Measurements from ENCODE around the gene SMIM28.
"Not testable (repeated sequence)": the region's sequence is repeated elsewhere in the genome, so short reads cannot be mapped to it uniquely, and the experiment has no call there.

Gene SMIM28

DNA sequence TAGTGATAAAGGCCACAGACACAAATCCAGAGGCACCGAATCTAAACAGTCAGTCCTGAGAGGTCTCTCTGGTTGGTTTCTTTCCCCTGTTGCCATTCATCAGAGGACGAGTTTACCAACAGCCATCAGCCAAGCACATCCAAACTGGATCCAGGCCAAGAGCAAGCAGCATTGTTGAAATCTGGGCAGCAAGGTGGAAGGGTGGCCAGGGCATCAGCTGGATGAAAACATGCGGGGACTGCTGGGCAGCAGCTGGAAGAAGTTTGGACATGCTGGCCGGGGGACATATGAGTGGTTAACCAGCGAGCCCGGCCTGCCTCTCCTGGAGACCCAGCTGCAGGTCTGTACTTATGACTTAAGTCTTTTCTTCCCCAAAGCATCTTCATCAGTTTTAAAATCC, at the start of gene SMIM28:
TSS of gene SMIM28 (plus strand) at position 62 of the 400 bp plus-strand sequence. CDS start at position 230, 168 bp downstream.
- DNase-seq, result no peak

DNA sequence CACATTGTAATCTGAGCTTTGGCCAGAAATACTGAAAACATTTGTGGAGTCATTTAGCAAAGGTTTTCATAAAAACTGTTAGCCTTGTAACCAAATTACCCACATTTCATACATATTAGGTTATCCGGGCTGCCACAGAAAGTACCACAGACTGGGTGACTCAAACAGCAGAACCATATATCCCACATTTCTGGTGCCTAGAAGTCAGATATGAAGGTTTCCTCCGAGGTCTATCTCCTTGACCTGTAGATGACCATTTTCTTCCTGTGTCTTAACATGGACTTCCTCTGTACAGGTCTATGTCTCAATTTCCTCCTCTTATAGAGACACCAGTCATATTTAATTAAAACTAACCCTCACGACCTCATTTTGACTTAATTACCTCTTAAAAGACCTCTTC, 49.5 kb upstream of the SMIM28 start:
- DNase-seq, result no peak

DNA sequence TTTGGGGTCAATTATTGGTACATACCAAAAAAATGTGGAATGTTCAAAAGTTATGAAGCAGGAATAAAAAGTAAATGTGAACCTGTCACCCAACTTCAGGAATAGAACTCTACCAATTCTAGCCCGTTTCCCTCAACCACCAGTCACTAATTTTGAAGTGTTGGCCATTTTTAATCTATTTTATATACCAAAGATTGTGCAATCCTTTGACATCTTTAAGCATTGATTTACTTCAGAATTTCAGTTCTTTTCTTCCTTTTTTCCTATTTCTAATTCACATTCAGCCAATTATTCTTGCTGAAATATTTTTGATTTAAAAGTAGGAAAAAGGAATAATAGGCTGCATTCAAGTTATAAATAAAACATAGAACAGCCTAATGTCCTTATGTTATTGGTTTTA, 46.9 kb upstream of the SMIM28 start:
- DNase-seq, result no peak

DNA sequence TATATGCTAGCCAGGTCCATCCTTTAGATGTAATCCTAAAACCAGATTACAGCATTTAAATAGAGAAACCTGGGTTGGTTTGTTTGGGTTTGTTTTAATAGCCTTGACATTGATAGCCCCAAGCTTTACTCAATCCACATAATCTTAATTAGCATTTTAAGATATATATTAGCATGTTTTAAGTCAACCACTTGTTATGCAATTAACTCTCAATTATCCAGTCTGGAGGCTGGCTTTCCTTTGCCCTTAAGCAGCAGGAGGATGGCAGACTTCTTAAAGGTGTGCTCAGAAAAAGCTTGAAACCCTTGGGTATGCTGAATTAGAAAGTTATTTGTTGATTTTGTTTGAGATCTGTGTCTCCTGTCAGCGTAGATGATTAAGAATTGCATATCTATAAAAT, 46.3 kb upstream of the SMIM28 start:
- DNase-seq, result peak; percentile 11

DNA sequence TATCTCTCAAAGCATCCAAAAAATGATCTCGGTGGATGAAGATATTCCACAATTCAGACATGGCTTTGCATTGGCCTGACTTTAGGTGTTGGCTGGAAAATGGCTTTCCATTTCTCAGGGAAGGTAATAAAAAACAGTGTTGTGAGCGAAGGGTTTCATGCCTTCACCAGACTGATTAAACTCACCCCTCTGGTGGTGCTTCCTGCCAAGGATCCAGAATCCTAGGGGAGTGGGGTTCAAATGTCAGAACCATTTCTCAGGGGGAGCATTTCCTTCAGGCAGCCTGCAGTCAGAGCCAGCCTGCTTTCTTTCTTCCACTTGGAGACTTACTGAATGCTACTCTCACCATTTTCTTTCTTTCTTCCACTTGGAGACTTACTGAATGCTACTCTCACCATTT, 45.7 kb upstream of the SMIM28 start:
- DNase-seq, result no peak

DNA sequence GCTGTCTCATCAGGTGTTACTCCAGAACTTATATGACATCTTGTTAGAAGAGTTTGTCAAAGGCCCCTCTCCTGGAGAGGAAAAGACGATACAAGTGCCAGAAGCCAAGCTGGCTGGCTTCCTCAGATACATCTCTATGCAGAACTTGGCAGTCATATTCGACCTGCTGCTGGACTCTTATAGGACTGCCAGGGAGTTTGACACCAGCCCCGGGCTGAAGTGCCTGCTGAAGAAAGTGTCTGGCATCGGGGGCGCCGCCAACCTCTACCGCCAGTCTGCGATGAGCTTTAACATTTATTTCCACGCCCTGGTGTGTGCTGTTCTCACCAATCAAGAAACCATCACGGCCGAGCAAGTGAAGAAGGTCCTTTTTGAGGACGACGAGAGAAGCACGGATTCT, 43.7 kb upstream of the SMIM28 start:
- DNase-seq, result no peak

DNA sequence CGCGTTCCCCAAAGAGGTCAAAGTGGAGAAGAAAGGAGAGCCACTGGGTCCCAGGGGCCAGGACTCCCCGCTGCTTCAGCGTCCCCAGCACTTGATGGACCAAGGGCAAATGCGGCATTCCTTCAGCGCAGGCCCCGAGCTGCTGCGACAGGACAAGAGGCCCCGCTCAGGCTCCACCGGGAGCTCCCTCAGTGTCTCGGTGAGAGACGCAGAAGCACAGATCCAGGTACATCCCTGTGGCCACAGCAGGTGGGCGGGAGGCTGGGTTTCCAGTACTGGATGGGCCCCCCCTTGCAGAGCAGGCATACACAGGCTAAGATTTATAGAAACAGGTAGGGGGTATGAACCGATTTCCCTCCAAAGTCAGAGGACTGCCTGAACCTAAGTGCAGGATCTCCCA, 42.7 kb upstream of the SMIM28 start:
- DNase-seq, result no peak

DNA sequence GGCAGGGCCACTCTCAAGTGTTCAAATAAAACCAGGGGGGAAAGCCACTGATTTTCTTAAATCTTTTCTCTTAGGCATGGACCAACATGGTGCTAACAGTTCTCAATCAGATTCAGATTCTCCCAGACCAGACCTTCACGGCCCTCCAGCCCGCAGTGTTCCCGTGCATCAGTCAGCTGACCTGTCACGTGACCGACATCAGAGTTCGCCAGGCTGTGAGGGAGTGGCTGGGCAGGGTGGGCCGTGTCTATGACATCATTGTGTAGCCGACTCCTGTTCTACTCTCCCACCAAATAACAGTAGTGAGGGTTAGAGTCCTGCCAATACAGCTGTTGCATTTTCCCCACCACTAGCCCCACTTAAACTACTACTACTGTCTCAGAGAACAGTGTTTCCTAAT, 41.5 kb upstream of the SMIM28 start:
- DNase-seq, result peak; percentile 12

DNA sequence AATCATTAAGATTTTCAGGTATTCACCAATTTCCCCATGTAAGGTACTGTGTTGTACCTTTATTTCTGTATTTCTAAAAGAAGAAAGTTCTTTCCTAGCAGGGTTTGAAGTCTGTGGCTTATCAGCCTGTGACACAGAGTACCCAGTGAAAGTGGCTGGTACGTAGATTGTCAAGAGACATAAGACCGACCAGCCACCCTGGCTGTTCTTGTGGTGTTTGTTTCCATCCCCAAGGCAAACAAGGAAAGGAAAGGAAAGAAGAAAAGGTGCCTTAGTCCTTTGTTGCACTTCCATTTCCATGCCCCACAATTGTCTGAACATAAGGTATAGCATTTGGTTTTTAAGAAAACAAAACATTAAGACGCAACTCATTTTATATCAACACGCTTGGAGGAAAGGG, 40.6 kb upstream of the SMIM28 start:
- DNase-seq, result no peak

DNA sequence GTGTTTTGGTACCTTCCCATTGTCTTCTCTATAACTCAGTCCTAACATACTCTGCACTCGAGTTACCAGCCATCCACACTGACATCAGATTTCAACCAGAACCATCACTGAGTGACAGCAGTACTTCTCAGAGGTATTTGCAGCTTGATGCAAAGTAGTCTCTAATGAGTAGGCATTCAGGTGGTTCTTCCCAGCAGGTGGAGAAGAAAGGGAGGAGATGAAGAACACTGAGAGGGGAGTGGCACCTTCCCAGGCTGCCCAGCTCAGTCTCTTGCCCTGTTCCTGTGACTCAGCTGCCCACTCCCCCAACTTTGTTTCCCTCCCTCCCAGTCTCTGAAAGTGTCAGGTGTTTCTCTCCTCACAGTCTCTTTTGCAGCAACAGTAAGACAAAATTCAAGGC, 38.7 kb upstream of the SMIM28 start:
- DNase-seq, result no peak

DNA sequence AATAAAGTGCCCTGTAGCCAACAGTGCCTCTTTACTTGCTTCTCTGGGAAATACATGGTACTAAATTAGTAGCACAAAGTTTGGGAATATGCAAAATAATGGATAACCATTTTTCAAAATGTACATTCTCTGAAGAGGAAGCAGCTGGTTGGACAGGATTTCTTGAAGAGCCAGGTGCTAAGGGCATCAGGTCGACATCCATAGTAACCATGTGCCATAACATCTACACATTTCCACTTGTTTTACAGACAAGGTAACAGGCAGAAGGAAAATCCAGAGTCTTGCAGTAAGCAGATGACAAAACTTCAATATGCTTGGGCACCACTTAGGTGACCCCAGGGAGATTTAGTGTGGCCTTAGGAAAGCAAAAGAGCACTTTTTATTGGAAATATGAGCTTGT, 36.5 kb upstream of the SMIM28 start:
- no peak for DNase-seq

DNA sequence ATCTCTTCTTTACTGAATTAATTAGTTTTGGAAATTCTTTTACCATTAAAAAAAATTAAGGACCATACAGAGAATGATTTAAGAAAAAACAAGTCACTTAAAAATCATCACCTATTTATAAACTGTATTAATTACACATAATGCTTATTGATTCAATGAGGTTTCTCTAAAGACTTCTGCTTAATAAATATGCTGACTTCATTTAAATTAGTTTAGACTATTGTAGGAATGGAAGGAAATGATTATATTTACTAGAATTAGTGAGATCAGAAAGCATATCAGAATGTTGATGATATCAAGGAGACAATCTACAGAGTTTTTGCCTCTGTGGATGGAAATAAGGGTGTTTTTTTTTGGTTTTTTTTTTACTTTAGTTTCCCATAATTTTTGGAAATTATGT, 34.6 kb upstream of the SMIM28 start:
- DNase-seq, result no peak

DNA sequence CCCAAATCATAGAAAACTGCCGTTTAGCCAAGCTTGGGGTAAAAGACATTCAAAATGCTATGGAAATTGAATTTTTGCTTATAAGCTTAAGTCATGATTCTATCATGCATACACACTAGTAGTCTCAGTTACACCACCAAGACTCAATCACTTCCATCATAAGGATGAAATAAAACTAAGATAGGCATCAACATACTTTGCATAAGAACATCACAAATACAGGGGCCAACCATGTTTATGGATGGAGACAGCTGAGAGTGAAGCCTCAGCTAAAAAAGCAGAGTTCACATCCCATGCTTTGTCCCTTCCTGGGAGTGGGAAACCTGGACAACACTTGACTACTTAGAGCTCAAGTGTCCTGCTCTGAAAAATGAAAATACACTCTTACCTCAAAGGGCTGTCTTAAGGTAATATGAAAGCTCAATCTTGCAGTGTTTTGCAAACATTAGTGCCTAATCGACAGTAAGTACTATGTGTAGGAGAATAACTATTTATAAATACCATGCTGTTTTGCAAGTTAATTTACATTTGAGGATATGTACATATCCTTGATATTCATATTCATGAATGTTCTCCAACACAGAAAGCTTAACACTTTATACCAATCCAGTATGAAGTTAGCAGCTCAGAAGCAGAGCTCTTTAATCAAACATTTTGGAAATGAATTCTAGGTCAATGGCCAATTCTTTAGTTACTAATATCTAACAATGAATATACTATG, 32.0 kb upstream of the SMIM28 start:
- DNase-seq, result no peak

DNA sequence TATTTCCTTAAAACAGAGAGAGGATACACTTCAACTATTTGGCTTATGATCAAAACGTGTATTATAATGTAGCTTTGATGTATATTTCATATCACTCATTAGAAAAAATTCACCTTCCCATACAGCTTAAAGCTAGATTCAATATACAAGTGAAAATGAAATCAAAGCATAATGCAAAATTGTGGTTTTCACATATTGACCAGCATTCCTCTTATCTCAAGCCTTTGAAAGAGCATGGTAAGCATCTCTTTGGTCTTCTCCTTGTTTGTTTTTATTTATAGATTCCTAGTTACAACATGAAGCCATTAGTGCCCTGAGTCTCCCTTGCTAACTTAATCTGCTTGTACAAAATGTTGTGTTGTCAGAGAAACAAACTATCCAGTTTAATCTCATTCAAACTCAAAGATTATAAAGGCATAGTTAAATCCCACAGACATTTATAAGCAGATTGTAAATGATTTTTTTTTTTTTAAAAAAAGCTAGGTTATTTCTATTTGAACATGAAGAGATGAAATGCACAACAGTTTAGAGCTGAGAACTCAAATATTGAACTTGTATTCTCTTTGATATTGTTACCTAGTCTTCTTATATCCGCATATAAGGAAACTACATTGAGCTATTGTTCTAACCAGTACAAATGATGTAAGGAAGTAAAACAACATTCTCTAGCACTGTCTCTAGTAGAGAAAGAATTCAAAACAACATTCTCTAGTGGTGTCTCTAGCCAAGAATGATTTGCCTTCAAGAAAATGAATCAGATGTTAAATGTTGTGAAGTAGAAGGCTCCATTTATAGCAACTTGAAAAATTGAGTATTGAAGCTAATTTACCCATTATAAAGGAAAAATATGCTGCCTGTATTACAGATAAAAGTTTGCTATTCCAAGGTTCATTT, 31.2 kb upstream of the SMIM28 start:
- peak; percentile 27 for DNase-seq

DNA sequence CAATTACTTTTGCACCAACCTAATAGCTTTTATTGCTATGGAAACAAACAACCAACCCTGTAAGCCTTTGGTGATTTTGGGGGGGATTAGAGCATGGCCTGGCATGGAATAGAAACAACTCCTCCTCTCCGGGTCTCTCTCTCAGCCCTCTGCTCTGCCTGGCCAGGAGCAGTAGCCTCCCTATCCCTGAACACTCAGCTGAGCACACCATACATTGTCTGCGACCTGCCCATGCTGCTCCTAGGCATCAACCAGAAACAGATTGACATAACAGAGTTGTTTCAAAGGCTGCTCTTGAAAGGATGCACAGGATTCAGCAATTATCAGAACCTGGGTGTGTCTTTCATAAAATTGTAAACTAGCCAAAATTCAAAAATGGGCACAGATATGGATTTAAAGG, 29.8 kb upstream of the SMIM28 start:
- DNase-seq, result peak; percentile 15

DNA sequence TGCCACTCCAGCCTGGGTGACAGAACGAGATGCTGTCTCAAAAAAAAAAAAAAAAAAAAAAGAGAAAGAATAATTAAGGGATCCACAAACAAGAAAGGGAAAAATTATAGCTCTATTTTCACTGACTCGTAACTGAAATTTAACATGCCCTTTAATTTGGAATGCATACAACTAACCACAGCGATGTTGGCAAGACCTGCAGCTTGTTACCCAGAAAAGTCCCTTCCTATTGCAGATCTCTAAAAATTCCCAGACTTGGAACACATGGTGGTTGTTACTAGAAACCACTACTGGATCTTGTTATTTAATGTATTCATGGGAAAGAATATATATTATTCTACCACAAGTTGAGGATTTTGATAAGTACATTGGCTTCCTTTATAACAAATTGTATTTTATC, 27.8 kb upstream of the SMIM28 start:
- no peak for DNase-seq

DNA sequence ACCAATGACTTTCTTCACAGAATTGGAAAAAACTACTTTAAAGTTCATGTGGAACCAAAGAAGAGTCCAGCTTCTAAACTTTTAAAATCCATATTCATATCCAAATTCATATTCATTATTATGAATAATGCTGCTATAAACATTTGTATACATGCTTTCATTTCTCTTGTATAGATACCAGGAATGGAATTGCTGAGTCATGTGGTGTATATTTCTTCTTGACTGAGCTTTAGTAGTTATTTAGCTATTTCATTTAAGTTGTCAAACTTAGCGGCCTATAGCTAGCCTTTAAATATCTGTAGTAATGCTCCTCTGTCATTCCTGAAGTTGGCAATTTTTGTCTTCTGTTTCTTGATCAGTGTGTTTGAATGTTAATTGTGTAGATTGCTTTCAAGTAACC, 19.8 kb upstream of the SMIM28 start:
- DNase-seq, result no peak

DNA sequence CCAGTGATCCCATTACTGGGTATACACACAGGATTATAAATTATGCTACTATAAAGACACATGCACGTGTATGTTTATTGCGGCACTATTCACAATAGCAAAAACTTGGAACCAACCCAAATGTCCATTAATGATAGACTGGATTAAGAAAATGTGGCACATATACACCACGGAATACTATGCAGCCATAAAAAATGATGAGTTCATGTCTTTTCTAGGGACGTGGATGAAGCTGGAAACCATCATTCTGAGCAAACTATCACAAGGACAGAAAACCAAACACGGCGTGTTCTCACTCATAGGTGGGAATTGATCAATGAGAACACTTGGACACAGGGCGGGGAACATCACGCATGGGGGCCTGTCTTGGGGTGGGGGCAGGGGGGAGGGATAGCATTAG, 9.0 kb upstream of the SMIM28 start:
- DNase-seq, result not testable (repeated sequence)

DNA sequence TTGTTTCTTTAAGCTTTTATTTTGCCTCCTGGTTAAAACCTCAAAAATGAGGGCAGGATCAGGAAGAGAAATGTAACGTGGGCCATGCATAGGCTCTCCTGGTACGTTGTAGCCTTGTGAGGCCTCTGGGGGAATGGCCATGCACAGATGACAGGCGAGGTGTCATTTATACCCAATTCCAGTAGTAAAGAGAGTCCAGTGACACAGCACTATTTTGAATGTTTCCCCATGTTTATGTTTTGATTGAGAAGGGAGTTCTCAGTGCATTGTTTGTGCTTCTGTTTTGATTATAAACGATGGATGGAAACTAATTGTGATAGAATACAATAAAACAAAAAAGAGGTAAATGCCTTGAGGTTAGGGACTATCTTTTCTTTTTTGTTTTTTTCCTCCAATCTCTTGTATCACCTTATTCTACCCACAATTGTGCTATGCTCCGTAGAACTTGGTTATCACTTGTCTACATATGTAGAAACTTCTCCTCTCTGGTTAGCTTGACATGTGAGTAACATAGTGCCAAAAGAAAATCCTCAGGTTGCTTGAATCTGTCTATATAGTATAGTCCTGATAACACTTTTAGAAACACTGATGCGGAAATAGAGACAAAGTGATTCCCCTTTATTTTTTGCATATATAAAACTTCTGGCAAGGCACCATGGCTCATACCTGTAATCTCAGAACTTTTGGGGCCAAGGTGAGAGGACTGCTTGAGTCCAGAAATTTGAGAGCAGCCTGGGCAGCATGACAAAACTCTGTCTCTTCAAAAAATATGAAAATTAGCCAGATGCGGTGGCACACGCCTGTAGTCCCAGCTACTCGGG, 6.9 kb upstream of the SMIM28 start:
- DNase-seq, result no peak

DNA sequence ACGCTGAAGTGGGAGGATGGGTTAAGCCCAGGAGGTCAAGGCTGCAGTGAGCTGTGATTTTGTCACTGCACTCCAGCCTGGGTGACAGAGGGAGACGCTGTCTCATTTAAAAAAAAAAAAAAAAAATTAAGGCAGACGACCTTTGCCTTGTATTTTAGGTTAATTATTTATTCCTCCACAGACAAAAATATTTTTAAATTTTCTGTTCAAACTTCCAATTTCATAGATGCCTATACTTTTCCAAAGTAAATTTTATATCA, 6.3 kb upstream of the SMIM28 start:
- no peak for DNase-seq

DNA sequence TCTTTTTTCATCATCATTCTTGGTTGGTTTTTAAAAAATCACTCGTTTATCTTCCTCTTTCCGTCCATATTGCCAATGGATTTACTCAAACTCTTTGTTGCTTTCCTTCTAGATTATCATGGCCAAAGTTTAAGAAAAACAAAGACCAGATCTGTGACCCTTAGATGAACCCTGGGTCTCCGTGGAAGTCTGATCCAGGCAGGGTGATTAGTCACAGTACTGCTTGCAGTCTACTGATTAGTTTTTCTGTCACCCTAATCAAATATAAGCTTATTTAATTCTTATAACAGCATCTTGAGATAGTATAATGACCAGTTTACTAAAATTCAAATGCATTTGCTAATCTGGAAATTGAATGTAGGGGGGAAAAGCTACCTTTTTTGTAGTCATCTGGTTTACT, 6.0 kb upstream of the SMIM28 start:
- peak; percentile 52 for DNase-seq

DNA sequence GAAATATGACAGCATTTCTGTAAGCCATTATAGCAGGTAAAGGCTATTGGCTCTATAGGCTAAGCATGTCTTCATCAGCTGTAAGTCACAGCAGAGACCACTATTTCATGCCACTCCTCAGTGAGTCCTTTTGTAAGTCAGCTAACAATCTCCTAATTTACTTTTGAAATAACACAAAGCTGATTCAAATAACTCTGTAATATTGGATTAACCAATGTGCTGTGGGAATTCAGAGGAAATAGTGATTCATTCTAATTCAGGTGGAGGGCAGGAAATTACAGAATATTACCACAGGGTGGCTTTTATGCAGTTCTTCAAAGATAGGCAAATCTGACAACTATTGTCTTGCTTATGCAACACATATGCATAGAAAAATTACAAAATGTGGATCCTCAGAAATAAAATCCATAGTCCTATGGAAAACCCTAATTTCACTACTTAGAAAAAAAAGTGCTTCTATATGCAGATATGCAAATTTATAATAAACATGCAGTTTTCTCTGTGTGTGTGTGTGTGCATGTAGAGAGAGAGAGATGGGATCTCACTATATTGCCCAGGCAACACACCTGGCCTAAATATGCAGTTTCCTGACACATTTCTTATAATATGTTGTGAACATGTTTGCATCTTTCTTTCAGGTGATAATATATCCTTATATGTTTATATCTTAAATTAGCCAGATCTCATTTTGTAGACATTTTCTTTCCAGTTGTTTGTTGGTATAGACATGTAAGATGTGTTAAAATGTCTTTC, 4.8 kb upstream of the SMIM28 start:
- no peak for DNase-seq

DNA sequence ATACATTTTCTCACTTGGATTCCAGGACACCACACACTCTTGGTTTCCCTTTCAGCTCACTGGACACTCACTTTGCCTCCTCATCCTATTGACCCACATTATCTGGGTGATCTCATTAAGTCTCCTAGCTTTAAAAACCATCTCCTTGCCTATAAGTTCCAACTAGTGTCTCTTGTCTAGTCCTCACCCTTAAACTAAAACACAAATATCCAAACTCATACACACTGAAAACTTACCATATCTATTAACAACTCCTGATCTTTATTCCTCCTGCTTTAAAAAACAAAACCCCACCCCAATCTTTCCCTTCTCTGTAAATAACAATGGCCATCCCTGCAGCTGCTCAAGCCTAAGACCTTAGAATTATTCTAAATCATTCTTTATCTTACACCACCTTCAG, 3.5 kb upstream of the SMIM28 start:
- no peak for DNase-seq
